Uterus (tissue), 4 donors: ENCODE results near the gene LY6G5B. TPM values are rescaled to one million over a fixed set of nuclear protein-coding genes. Genes with fewer than 3 reads are reported as not detected.

Source experiments
- DNase-seq, 2 donors: peaks; one replicate each; pipeline ENCODE4 v3.0.0-alpha.2; 2019 to 2020
- H3K27ac ChIP-seq, 2 donors: fragments of 200-600 bp; sonication (generic); 1 replicate in 1 of 2; 2 replicates in 1 of 2; pipeline ENCODE4 v1.5.1; 2016 to 2018
- H3K27me3 ChIP-seq, 2 donors: fragments of 200-600 bp; sonication (generic); one replicate each; pipeline ENCODE4 v1.5.1; 2018 to 2019; ENCODE audit warnings: control low read depth in 1 of 2
- H3K36me3 ChIP-seq, 2 donors: fragments of 200-600 bp; sonication (generic); one replicate each; pipeline ENCODE4 v1.5.1; 2019; ENCODE audit warnings: control low read depth in 1 of 2
- H3K4me1 ChIP-seq, 2 donors: fragments of 200-600 bp; sonication (generic); one replicate each; pipeline ENCODE4 v1.5.1; 2018 to 2019; ENCODE audit warnings: control low read depth in 1 of 2
- H3K4me3 ChIP-seq, 2 donors: fragments of 200-600 bp; sonication (generic); 1 replicate in 1 of 2; 2 replicates in 1 of 2; pipeline ENCODE4 v1.5.1; 2018 to 2019; ENCODE audit warnings: mild to moderate bottlenecking in 1 of 2
- H3K9me3 ChIP-seq, 2 donors: fragments of 200-600 bp; sonication (generic); one replicate each; pipeline ENCODE4 v1.5.1; 2019; ENCODE audit warnings: control low read depth in 1 of 2
- POLR2A ChIP-seq, 2 donors: fragments of 450-650 bp; IDR thresholded peaks; one replicate each; pipeline ENCODE4 v1.6.1; 2016; ENCODE audit warnings: antibody characterized with exemption in 2 of 2, mild to moderate bottlenecking in 1 of 2, moderate library complexity in 1 of 2
- intact Hi-C: fragments of 100-400 bp; cut with DNase I; formaldehyde crosslinking; loops from one replicate; pipeline ENCODE4 v1.15.1; 2023; ENCODE audit warnings: low total_unique reads
- total RNA-seq, 4 donors: library from RNA; depleted of rRNA in 3 of 4; stranded (reverse); fragments of >200 nt in 3 of 4; gene quantifications; one replicate each; pipeline versions ENCODE4 v1.1.0 to v1.2.4, GENCODE V29; 2014 to 2023
- TF ChIP-seq, protein P1 (sequence below), 4 experiments: fragments of 200-600 bp in 2 of 4; fragments of 450-650 bp in 2 of 4; sonication (generic) in 2 of 4; IDR thresholded peaks; one replicate each; pipeline ENCODE4 v1.5.1; 2016 to 2019; ENCODE audit warnings: antibody characterized with exemption in 4 of 4, mild to moderate bottlenecking in 2 of 4, moderate library complexity in 1 of 4
- donor health status: DM: yes; HTN: yes; CAD: no.

LY6G5B gene, protein sequence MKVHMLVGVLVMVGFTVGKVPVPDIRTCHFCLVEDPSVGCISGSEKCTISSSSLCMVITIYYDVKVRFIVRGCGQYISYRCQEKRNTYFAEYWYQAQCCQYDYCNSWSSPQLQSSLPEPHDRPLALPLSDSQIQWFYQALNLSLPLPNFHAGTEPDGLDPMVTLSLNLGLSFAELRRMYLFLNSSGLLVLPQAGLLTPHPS
- 10 to 100 TPM in 1 of 4 donors, 1 to 10 TPM in 3; 1.0 to 27.4 (median 4.3) TPM for total RNA-seq

DNA sequence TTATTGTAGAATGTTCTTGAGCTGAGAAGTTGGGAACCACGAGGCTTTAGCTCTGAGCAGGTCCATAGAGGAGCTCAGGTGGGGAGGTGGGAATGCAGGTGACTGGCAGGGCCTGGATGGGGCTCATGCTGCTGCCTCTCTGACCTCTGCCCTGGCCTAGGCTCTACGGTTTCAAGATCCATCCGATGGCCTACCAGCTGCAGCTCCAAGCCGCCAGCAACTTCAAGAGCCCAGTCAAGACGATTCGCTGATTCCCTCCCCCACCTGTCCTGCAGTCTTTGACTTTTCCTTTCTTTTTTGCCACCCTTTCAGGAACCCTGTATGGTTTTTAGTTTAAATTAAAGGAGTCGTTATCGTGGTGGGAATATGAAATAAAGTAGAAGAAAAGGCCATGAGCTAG, at the start of gene LY6G5B:
Gene LY6G5B (plus strand): TSS at position 301 of the 400 bp plus-strand sequence. CDS start 975 bp downstream, outside the sequence.
- H3K36me3 ChIP-seq = no peaks in the 10 kb centered on the region
- H3K9me3 ChIP-seq = no peaks in the 10 kb centered on the region
- no peak for DNase-seq
- intact Hi-C loops = no loop called here
- H3K27ac ChIP-seq = no peak within 1 kb of the TSS
- H3K4me1 ChIP-seq = peaks cover 8 to 10% of the 10 kb centered on the region in 2 donors
- TF ChIP-seq, protein P1, sequence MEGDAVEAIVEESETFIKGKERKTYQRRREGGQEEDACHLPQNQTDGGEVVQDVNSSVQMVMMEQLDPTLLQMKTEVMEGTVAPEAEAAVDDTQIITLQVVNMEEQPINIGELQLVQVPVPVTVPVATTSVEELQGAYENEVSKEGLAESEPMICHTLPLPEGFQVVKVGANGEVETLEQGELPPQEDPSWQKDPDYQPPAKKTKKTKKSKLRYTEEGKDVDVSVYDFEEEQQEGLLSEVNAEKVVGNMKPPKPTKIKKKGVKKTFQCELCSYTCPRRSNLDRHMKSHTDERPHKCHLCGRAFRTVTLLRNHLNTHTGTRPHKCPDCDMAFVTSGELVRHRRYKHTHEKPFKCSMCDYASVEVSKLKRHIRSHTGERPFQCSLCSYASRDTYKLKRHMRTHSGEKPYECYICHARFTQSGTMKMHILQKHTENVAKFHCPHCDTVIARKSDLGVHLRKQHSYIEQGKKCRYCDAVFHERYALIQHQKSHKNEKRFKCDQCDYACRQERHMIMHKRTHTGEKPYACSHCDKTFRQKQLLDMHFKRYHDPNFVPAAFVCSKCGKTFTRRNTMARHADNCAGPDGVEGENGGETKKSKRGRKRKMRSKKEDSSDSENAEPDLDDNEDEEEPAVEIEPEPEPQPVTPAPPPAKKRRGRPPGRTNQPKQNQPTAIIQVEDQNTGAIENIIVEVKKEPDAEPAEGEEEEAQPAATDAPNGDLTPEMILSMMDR (IDR thresholded peaks at IDR 0.05) = no peak
- TF ChIP-seq POLR2A (IDR thresholded peaks at IDR 0.05) = no peak
- no peaks in the 10 kb centered on the region for H3K27me3 ChIP-seq
- no peak within 1 kb of the TSS for H3K4me3 ChIP-seq

DNA sequence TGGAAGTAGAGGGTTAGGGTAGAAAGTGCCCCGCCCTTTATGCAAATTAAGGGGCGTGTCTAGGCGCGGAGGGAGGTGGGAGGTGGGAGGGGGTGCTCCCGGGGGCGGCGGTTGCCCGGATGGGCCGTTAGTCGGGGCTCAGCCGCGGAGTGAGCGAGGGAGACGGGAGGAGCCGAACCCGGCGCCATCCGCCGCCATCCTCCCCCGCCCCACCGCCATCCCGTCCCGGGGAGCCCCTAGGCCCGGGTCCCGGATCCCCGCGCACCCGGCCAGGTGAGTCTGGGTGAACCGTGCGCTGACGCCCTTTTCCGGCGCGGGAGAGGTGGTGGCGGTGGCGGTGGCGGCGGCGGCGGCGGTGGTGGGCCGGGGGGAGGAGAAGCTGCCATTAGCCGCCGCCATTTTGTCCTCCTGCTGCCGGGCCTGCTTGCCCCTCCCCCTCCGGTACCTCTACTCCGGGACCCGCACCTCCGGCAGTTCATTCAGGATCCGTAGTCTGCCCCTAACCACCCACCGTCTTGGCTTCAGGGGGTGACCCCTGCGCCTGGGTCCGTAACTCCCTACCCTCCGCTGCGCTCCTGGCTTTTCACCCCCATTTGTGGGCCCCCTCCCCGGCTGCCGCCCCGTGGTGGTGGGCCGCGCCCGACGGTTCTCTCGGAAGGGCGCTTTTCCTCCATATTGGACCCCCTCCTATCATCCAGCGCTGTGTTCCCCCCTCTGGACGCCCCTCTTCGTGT, 49.0 kb upstream of the LY6G5B start, which contains the start of gene PRRC2A:
Gene PRRC2A (plus strand): TSS at position 130 of the 734 bp plus-strand sequence. CDS start 2,075 bp downstream, outside the sequence.
- H3K4me3 ChIP-seq = peak within 1 kb of the TSS; percentile 54 to 68
- H3K9me3 ChIP-seq = no peaks in the 10 kb centered on the region
- no peaks in the 10 kb centered on the region for H3K36me3 ChIP-seq
- peak; percentile 26 to 62 for TF ChIP-seq POLR2A (IDR thresholded peaks at IDR 0.05)
- TF ChIP-seq, protein P1 (IDR thresholded peaks at IDR 0.05) = no peak
- intact Hi-C loops = no loop called here
- H3K4me1 ChIP-seq = peaks cover 0 to 8% of the 10 kb centered on the region in 2 donors
- no peaks in the 10 kb centered on the region for H3K27me3 ChIP-seq
- DNase-seq = peak in 1 of 2 donors; percentile 83
- H3K27ac ChIP-seq = peak within 1 kb of the TSS; percentile 93 to 98

DNA sequence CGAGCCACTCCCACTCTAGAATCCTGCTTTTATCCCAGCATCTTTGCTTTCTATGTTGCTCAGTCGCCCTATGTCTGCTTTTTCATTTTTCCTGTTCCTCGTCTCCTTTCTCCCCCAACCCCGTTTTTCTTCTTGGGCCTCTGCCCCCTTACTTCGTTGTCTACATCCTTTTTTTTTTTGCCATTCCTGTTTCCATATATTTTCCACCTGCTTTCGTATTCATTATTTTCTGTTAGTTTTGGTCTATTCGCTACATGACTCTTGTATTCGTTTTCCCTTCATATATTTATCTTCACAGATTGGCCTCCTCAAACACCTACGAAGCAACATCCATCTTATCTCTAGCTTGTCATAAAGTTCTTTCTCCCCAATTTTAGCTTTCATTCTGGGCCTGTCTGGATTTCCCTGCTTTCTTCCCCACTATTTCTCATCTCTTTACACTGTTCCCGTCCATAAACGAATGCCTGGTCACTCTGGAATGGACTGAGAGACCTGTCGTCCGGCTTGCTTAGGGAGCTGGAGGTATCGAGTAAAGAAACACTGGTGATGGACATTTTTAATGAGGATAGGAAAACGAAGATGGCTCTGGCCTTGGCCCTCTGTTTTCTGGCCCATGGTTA, 48.3 kb upstream of the LY6G5B start:
- H3K36me3 ChIP-seq = no peaks in the 10 kb centered on the region
- intact Hi-C loops = no loop called here
- no peak for DNase-seq
- TF ChIP-seq POLR2A (IDR thresholded peaks at IDR 0.05) = no peak
- TF ChIP-seq, protein P1 (IDR thresholded peaks at IDR 0.05) = no peak
- H3K9me3 ChIP-seq = no peaks in the 10 kb centered on the region
- no peaks in the 10 kb centered on the region for H3K27me3 ChIP-seq
- H3K4me3 ChIP-seq = peak overlapping the region; percentile 54 to 68
- H3K27ac ChIP-seq = peak overlapping the region; percentile 93 to 98
- peaks cover 0 to 8% of the 10 kb centered on the region in 2 donors for H3K4me1 ChIP-seq

DNA sequence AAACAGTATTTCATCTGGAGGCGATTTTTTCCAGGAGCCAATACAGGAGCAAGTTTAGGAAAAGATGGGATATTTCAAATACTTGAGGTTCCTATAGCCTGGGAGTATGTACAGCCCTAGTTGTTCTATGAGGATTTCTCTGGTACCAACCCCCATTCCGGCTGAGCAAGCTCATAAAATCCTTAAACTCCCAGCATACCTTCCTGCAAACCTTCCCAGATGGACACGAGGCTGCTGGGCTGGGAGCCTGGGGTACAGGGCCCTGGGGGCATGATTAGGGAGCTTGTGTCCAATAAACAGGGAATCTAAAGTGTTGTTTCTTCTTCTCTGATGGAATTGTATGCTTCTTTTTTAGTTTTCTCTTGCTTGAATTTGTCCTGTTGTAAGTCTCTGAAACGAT, 47.8 kb upstream of the LY6G5B start:
- H3K36me3 ChIP-seq = no peaks in the 10 kb centered on the region
- H3K9me3 ChIP-seq = no peaks in the 10 kb centered on the region
- peak overlapping the region; percentile 93 to 98 for H3K27ac ChIP-seq
- no peaks in the 10 kb centered on the region for H3K27me3 ChIP-seq
- intact Hi-C loops = no loop called here
- DNase-seq = no peak
- peak overlapping the region; percentile 54 to 68 for H3K4me3 ChIP-seq
- peaks cover 0 to 8% of the 10 kb centered on the region in 2 donors for H3K4me1 ChIP-seq
- no peak for TF ChIP-seq POLR2A (IDR thresholded peaks at IDR 0.05)
- TF ChIP-seq, protein P1 (IDR thresholded peaks at IDR 0.05) = no peak
